Measurements from ENCODE around the gene LOXL3.
A peak's percentile ranks its signal among the peaks of the same experiment; 100 is the strongest.
"Not testable (repeated sequence)": the region's sequence is repeated elsewhere in the genome, so short reads cannot be mapped to it uniquely, and the experiment has no call there.

Gene LOXL3

DNA sequence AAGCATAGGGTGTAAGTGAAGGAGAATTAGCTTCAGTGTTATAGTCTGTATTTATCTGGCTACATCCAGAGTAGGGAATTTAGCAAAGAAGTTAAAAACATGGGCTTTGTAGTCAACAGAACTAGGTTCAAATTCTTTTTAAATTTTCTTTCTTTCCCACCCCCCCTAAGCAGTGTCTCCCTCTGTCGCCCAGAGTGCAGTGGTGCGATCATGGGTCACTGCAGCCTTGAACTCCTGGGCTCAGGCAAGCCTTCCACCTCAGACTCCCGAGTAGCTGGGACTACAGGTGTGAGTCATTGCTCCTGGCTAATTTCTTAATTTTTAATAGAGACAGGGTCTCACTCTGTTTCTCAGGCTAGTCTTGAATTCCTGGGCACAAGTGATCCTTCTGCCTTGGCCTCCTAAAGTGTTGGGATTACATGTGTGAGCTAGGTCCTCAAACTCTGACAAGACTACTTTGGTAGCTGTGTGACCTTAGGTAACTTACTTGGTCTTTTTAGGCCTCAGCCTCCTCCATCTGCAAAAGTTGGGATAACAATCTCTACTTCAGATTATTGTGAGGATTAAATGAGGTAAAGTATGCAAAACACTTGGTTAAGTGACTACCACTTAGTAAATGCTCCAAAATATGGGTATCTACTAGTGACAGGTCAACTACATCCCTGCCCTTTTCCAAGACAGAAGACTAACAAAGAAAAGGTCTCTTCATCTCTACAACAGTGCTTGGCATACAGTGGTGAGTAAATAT lies 18.6 kb upstream of the LOXL3 start:
- DNase-seq (ENCODE audit: low spot score) = no peak

DNA sequence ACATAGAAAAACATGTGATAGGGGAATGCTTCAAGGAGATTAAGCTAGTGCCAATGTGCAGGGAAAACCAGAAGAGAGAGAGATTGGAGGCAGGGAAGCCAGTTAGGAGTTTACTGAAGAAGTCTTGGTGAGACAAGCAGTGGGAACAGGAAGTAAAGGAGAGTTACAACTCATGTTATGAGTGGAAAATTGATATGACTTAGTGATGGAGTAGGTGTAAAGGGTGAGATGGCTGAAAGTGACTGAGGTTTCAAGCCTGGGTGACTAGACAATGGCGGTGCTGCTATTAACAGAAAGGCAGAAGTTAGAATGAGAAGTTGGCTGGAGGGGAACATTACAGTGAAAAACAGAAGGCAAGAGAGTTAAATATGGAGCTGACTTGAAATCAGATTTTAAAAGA lies 17.3 kb upstream of the LOXL3 start:
- DNase-seq (ENCODE audit: low spot score) = no peak

DNA sequence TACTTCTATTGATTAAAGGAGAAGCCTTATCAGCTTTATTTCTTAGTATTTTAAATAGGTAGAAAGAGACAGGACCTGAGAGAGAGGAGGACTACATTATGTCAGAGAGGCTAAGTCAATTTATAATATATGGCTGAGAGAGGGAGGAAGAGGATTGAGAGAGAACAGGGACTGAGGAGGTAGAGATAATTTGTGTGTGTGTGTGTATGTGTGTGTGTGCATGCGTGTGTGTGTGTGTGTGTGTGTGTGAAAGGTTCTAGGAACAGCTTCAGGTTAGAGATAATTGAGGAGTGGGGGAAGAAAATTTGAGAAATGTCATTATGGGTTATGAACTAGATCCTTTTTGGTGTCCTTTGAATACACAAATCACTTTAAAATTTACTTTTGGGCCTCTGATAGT lies 15.9 kb upstream of the LOXL3 start:
- no peak for DNase-seq (ENCODE audit: low spot score)

- peak; percentile 32 for DNase-seq (ENCODE audit: low spot score)
These were observed 14.1 kb upstream of the LOXL3 start for GRCh38 chr2:74567881-74568280.

- peak; percentile 71 for DNase-seq (ENCODE audit: low spot score)
These were observed 13.0 kb upstream of the LOXL3 start for GRCh38 chr2:74566754-74567085.

- DNase-seq (ENCODE audit: low spot score) = no peak
These were observed 12.5 kb upstream of the LOXL3 start for GRCh38 chr2:74566076-74566753.

DNA sequence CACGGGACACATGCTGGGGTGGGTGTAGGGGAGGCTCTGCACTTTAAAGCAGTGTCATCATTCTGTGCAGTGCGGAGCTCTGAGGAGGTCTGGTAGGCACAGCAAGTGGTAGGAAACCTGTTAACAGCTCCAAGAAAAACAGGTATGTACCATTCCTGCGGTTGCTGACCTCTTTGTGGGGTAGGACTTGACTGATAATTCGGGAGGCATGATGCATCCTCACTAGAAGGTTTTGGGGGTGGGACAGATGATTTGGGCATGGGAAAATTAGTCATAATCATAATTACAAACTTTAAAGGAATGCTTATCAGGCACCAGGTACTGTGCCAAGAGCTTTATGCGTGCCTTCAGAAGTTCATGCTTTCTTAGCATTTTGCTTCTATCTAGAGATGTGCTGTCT lies 10.5 kb upstream of the LOXL3 start:
- DNase-seq (ENCODE audit: low spot score) = no peak

GRCh38 chr2:74562126-74562775 lies 8.5 kb upstream of the LOXL3 start:
- DNase-seq (ENCODE audit: low spot score) = no peak

- DNase-seq (ENCODE audit: low spot score) = not testable (repeated sequence)
These were observed 7.3 kb upstream of the LOXL3 start for GRCh38 chr2:74561022-74561421.

DNA sequence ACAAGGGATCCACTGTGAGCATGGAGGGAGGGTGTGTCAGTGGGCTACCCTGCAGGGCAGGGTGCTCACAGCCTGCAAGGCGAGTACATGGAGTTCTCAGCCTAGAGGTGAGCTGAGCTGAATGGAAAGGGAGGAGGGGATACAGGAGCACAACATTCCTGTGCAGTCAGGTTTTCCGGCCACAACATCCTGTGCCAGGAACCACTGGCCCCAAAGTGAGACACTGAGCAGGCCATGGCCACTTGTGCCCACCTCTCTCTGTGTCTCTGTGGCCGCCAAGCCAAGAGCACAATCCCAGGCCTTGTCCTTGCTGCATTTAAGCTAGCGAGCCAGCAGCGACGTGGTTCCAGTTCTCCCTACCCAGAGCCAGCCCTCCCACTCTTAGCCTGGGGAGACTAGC lies 6.8 kb upstream of the LOXL3 start:
- DNase-seq (ENCODE audit: low spot score) = no peak

DNA sequence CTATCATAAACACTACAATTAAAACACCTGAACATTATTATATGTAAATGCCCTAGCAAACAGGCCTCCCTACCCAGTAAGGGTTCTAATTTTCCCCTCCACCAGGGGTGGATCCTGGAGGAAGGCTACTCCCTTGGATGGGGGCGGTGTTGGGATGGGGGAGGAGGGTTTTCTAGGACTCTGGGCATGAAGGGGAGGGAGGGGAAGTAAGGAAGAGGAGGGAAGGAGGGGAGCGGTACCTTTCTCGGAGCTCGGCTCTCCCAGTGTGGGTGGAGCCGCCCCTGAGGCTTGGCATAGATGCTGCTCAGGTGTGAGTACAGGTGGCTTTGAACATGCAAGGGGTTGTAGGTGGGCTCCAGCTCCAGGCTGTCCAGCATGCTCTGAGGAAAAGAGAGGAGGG lies 6.2 kb upstream of the LOXL3 start:
- no peak for DNase-seq (ENCODE audit: low spot score)

- no peak for DNase-seq (ENCODE audit: low spot score)
These were observed 4.8 kb upstream of the LOXL3 start for GRCh38 chr2:74558284-74559230.

DNA sequence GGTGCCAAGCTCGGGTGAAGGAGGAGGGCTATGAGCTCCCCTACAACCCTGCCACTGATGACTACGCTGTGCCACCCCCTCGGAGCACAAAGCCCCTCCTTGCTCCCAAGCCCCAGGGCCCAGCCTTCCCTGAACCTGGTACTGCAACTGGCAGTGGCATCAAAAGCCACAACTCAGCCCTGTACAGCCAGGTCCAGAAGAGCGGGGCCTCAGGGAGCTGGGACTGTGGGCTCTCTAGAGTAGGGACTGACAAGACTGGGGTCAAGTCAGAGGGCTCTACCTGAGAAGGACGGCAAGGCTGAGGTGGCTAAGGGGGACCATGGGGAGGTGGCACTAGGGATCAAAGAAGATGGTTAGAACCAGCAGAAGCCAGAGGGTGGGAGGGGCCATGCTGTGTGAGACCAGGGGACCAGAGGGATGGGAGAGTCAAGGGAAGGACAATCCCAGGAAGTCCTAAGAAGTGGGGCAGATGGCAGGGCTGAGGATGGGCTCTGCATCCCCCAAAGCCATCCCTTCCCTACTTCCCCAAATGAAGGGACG lies 3.2 kb upstream of the LOXL3 start:
- no peak for DNase-seq (ENCODE audit: low spot score)

DNA sequence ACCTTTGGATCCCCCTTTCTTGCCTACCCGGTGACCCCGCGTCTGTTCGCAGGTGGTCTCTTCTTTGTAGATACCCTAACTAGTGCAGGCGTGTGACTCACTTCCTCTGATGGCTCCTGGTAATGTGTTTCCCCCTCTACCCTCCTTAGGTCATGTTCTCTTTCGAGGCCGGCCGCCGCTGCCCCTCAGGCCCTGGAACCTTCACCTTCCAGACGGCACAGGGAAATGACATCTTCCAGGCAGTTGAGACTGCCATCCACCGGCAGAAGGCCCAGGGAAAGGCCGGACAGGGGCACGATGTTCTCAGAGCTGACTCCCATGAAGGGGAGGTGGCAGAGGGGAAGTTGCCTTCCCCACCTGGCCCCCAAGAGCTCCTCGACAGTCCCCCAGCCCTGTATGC lies 2.4 kb upstream of the LOXL3 start:
- DNase-seq (ENCODE audit: low spot score) = no peak

DNA sequence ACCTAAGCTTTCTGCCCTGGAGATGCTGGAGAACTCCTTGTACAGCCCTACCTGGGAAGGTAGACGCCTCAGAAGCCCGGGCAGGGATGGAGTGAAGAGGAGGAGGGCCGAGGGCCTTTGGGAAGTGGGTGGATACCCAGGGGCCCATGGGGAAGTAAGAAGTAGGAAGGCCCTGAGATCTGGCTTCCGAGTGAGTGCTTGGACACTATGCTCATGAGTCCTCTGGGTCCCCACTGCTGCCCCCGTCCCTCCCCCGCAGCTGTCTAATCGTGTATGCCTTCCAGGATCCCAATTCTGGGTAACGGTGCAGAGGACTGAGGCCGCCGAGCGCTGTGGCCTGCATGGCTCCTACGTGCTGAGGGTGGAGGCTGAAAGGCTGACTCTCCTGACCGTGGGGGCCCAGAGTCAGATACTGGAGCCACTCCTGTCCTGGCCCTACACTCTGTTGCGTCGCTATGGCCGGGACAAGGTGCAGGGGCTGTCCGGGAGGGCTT lies 1.9 kb upstream of the LOXL3 start:
- DNase-seq (ENCODE audit: low spot score) = no peak

DNA sequence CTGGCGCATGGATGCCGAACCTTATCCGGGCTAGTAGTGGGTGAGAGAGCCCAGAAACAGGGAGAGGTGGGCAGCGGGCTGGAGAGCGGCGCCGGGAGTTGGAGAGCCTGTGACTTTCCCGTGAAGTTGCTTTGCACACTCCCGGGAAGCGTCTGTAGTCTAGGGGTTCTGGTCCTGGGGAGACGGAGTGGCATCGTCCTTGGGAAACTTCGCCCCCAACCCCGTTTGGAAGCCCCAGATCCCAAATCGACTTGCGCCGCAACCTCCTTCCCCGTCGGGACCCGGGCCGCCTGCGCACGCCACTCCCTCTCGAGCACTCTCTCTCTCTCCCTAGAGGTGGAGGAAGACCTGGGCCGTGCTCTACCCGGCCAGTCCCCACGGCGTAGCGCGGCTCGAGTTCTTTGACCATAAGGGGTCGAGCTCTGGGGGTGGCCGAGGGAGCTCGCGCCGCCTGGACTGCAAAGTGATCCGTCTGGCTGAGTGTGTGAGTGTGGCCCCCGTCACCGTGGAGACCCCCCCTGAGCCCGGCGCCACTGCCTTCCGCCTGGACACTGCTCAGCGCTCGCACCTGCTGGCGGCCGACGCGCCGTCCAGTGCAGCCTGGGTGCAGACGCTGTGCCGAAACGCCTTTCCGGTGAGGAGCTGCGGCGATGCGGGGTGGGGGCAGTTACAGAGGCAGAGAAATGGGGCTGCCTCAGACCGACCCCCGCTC lies 1.2 kb upstream of the LOXL3 start:
- DNase-seq (ENCODE audit: low spot score) = peak; percentile 64

DNA sequence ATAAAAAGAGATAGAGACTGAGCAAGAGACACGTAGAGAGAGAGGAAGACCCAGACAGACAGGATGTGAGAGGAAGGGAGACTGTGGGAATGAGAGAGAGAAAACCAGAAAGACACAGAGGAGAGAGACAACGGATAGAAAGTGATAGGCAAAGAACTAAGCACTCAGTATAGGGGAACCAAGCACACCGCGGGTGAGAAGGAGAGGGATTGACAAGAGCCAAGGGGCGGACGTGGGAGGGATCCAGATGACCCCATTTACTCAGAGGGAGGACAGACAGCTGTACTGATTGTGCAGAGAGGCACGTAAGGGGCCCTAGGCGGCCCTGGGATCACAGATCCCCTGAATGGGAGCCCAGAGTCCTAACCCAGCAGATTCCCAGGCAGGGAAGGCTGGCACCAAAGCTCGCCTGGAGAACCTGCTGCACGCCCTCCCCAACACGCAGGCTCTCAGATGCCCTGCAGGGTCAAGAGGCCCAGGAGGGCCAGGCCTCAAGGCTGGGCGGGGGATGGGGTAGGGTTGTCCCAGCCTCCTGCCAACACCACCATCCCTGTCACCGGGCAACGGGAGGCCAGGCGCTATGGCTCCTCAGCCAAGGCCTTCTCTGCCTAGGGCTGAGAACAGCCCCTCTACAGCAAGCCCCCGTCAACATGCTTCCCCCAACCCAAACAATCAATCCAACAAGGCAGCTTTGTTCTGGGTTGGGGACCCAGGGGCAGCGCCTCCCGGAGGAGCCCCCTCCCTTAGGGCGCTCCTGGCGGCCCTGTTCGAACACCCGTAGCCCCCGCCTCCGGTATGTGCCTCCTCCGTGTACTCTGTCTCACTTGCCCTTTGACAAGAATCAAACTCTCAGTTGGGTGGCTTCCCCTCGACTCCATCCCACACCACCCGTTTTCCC lies 579 bp downstream of the LOXL3 start:
- DNase-seq (ENCODE audit: low spot score) = peak; percentile 50

GRCh38 chr2:74551942-74552913 lies 1.5 kb downstream of the LOXL3 start:
- peak; percentile 47 for DNase-seq (ENCODE audit: low spot score)

DNA sequence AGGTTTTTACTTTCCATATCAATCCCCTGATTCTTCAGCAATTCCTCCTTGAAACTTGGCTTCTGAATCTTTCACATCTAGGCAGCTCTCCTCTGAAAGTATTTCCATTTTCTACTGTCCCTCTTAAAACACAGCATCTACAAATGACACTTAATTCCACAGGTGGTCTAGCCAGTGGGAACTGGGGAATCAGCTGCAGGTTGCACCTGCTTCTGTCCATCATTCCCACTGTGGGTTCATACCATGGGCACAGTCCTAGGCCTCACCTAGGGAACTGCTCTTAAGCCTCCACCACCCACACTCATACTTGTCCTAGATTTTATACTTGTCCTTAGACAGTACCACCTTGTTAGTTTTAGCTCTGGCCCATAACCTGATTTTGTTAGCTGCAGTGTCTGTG lies 2.2 kb downstream of the LOXL3 start:
- no peak for DNase-seq (ENCODE audit: low spot score)

All from hepatic stellate cell (primary cell).